Fibroblast of gingiva (primary cell): Measurements from ENCODE around the gene COL23A1.
"Not testable (repeated sequence)": the region's sequence is repeated elsewhere in the genome, so short reads cannot be mapped to it uniquely, and the experiment has no call there.

Source experiments
- DNase-seq: peaks from one replicate; pipeline ENCODE4 v3.0.0-alpha.2; 2011; ENCODE audit warnings: low read depth

Gene COL23A1

GRCh38 chr5:178323541-178323865 is 266.7 kb downstream of the COL23A1 start:
- DNase-seq: no peak

GRCh38 chr5:178322736-178323540 is 267.3 kb downstream of the COL23A1 start:
- DNase-seq: no peak

DNA sequence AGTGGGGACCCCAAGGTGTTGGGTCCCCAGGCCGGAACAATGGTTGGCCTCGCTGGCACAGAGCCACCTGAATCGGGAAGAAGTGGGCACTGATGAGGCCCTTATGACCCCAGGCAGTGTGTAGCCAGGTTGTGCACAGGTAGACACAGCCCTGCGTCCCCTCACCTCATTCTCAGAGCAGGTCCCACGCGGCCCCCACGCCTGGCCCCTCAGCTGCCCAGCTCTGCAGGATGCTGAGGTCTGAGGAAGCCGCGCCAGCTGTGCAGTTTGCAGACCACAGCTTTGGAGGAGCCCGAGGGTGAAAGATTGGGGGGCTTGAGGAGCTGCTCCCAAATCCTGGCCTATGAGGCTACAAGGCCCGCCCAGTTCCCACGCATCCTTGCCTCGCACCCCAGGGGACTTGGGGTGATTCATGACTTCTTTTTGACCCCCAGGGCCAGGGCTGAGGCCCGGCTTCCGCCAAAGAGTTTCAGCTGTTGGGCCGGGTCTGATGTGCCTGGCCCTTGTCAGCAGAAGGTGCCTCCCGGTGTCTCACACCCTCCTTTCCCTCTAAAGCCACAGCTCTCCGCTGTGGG is 269.8 kb downstream of the COL23A1 start:
- DNase-seq: no peak

DNA sequence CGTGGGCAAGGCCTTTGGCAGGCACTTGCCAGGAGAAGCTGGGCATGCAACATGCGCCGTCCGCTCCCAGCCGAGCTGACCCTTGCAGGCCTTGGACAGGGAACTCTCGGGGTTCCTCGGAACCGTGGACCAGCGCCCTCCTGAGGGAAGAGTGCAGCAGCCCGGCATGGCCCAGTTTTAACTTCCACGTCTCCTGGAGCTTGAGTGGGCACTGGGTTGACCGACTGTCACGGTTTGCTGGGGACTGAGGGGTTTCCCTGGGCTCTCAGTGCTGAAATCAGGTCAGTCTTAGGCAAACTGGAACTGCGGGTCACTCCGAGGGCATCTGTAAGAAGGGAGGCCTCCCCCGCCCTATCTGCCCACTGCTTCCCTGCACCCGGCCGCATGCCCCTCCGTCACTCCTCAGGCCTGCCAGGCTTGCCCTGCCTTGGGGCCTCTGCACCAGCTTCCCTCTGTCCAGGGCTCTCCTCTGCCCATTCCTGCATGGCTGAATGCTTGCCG is 270.6 kb downstream of the COL23A1 start:
- DNase-seq: no peak

DNA sequence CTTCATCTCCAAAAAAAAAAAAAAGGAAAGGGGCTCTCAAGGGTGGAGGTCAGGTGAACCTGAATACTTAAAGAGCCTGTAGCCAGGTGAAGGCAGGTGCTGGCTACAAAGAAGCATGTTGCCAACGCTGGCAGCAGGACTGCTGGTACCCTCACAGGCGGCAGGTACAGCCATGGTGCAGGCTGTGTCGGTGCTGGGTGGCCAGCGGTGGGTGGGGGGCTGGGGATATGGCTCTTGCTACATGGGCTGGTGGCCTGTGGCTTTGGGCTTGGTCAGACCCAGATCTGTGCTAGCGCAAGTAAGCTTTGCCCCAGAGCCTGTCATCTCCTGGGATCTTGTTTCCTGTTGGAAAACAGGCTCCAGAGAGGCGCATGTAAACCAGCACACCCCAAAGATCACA is 271.3 kb downstream of the COL23A1 start:
- DNase-seq: no peak

- no peak for DNase-seq
Measured at GRCh38 chr5:178318382-178318781, 271.8 kb downstream of the COL23A1 start.

GRCh38 chr5:178317727-178318126 is 272.5 kb downstream of the COL23A1 start:
- not testable (repeated sequence) for DNase-seq

DNA sequence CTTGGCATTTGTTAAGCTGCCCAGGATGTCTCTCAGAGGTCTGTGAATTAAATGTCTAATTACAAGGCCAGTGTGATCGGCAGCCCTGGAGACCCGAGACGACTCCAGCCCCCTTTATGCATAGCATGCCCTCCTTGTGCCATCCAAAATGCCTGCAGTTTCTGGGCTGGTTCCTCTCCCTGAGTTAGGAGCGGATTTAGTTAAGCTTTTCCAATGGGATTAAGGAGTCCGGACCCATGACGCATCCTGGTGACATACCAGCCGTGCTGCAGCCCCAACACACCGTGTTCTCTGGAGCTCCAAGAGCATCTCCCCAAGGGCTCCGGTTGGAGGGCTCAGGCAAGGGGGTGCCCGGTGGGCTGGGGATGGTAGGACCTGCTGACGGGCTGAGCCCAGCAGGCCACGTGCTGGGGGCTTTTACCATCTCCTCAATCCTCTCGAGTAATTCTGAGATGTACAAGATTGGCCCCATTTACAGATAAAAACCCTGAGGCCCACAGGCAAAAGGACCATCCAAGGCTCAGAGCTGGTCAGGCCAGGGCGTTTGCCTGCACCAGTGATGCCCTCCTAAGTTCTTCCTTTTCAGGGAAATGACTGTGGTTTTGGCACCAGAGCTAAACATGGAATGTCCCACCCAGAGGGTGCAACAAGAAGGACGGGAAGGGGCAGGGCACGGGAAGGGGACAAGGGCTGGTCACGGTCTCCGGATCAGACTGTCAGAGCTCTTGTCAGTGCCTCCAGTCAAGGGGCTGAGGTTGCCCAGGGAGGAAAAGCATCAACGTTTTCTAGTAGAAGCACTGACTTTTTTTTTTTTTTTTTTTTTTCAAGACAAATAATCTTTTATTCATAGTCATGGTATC is 275.0 kb downstream of the COL23A1 start:
- no peak for DNase-seq

- DNase-seq: no peak
Measured at GRCh38 chr5:178314061-178314660, 276.0 kb downstream of the COL23A1 start.

- no peak for DNase-seq
Measured at GRCh38 chr5:178313316-178313715, 276.9 kb downstream of the COL23A1 start.

GRCh38 chr5:178312880-178313282 is 277.3 kb downstream of the COL23A1 start:
- no peak for DNase-seq

DNA sequence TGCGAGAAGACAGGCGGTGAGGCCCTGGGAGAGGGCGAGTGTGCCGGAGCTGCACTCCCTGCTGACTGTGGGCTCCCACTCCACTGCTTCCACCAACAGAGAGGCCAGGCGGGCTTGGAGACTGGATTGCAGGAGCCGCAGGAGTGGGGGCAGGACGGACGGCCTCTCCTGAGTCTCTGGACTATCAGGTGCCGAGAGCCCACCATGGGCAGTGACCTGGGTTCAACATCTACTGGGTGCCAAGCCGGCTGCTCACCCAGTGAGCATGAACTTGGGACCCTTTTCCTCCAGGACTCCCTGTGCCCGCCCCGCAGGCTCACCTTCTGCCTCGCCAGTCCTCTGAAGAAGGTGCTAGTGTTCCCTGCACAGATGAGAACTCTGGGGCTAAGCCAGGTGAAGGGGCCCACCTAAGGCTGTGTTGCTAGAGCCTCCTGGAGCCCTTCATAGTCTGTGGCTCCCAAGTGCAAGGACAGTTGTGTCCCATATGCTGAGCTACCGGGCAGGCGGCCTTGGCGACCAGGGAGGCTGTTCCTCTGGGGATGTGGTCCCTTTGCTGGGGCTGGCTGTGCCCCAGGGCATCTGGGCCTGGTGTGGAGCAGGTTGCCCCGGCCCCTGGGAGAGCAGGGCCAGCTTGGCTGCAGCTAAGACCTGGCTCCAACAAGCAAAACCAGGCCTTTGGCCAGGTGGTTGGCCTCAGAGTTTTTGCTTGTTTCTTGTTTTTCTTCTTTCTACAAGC is 279.9 kb downstream of the COL23A1 start:
- DNase-seq: no peak

DNA sequence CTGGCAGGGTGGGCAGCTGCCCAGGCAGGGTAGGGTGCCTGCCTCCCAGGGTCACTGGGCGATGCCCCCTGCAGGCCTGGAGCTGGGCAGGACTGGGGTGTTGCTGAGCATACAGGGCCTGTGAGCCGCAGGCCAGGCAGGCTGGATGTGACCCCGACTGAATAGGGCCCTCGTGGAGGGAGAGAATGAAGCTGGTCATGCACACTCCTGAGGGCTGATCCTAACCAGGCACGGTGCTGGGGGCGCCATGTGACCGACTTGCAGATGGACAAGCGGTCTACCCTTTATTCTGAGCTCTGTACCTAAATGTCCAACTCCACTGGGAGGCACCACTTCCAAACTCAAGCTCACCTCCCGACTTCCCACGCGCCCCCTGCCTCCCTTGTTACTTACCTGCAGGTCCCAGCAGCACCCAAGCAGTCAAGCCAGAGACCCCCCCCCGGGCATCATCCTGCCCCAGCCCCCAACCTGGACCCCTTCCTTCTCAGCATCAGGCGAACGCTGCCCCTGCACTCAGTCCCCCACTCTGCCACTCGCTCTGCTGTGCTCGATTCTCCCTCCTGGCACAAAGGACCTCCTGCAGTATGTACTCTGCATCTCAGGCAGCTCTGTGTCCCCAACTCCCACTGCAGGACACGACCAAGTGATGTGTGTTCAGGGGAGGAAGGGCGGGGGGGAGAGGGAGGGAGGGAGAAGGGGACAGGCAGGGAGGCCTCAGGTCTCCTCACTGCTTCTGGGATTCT is 280.8 kb downstream of the COL23A1 start:
- no peak for DNase-seq

- DNase-seq: no peak
Measured at GRCh38 chr5:178308541-178309092, 281.6 kb downstream of the COL23A1 start.

DNA sequence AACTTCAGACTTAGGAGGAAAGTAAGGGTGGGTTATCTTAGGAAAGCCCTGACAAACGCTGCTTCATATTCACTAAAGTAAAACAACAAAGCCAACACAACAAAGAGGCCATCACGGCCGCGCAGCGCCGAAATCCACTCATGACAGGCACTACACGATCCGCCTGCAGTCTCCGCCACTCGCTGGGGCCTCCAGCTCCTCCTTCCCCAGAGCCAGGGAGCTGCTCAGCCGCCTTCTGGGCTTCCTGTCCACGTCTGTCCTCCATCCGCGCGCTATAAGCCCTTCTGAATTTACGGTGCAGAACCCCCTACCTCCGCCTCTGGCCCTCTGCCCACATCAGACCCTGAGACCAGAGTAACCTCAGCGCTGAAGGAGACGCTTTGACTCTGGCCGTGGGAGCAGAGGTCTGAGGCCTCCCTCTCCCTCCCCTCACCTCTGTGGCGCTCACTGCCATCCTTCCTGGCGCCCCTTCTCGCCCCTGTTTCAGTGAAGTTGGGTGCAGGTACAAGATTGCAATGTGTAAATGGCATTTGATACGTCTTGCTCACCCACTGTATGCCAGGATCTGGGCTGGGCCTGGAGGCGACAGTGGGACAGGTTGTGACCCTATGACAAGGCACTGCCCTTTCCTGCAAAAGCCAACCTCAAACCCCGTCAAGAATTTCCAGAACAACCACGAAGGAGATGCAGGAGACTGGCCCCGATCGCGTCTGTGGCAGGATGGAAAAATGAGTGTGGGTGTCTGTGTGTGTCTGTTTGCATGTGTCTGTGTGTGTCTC is 282.7 kb downstream of the COL23A1 start:
- no peak for DNase-seq

- no peak for DNase-seq
Measured at GRCh38 chr5:178306430-178307225, 283.6 kb downstream of the COL23A1 start.

DNA sequence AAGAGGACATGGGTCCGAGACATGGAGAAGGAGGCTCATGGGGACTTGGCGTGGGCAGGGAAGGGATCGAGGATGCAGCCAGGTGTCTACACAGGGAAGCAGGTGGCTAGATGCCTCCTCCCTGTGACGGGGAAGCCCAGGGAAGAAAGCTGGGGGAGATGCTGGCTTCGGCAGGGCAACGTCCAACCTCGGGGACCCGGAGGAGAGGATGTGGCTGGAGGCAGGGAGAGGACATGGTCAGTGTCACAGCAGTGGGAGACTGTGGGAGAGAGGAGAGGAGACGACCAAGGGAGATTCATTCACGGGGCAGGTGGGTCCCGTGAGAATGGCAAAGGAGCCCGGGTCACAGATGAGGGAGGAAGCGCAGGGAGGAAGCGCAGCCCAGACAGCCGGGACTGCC is 284.4 kb downstream of the COL23A1 start:
- no peak for DNase-seq

- DNase-seq: no peak
Measured at GRCh38 chr5:178304761-178305645, 285.2 kb downstream of the COL23A1 start.
